Endometrial microvascular endothelial cells (primary cell): ENCODE results near the gene DGAT2. TPM values are rescaled to one million over a fixed set of nuclear protein-coding genes. Genes with fewer than 3 reads are reported as not detected.

Experiments
- in situ Hi-C: cut with HindIII; loops from 2 replicates; pipeline ENCODE4 v1.10.0; 2017; ENCODE audit warnings: low sequenced_read_pairs, low pct_unique_long_range_greater_than_20kb; ENCODE audit errors: inconsistent ontology term
- total RNA-seq: library from RNA; depleted of rRNA; stranded (reverse); fragments of >200 nt; gene quantifications from one replicate; pipeline ENCODE4 v1.2.3, GENCODE V29; 2015; ENCODE audit errors: inconsistent ontology term

DGAT2 gene
- total RNA-seq, 1 donor from 2014 or later: 6.0 TPM

GRCh38 chr11:75849894-75850293 is 81.3 kb downstream of the DGAT2 start:
- in situ Hi-C loops: no loop called here

GRCh38 chr11:75850787-75851186 is 82.2 kb downstream of the DGAT2 start:
- in situ Hi-C loops: no loop called here

Other genes with a start within 250 kb of the DGAT2 start
- gene GDPD5, start 242.8 kb upstream of the DGAT2 start, total RNA-seq: 36.6 TPM
- 652 TPM for gene SERPINH1, start 206.5 kb upstream of the DGAT2 start, total RNA-seq
- gene MAP6, start 99.7 kb upstream of the DGAT2 start, total RNA-seq: 1.3 TPM
- gene MOGAT2, start 50.9 kb upstream of the DGAT2 start, total RNA-seq: not detected
- gene UVRAG, start 46.4 kb downstream of the DGAT2 start, total RNA-seq: 34.4 TPM